GM19372 (cell line): Measurements from ENCODE around the gene RFC4.
"Not testable (repeated sequence)": the region's sequence is repeated elsewhere in the genome, so short reads cannot be mapped to it uniquely, and the experiment has no call there.

Experiments used
- ATAC-seq: cut with Tn5 transposase; IDR thresholded peaks from one replicate; pipeline ENCODE4 v1.9.1; 2021; ENCODE audit warnings: mild to moderate bottlenecking, low read depth, moderate library complexity; ENCODE audit not compliant: unreplicated experiment

RFC4 gene

GRCh38 chr3:186825294-186825821 is 19.1 kb upstream of the RFC4 start:
- ATAC-seq = no peak

GRCh38 chr3:186824430-186825139 is 18.3 kb upstream of the RFC4 start:
- ATAC-seq = no peak

- no peak for ATAC-seq
Measured at GRCh38 chr3:186823386-186823785, 17.1 kb upstream of the RFC4 start.

GRCh38 chr3:186822388-186822759 is 16.1 kb upstream of the RFC4 start:
- not testable (repeated sequence) for ATAC-seq

- ATAC-seq = no peak
Measured at GRCh38 chr3:186821429-186822387, 15.4 kb upstream of the RFC4 start.

GRCh38 chr3:186818956-186819355 is 12.7 kb upstream of the RFC4 start:
- ATAC-seq = no peak

- ATAC-seq = no peak
Measured at GRCh38 chr3:186818516-186818915, 12.2 kb upstream of the RFC4 start.

GRCh38 chr3:186815435-186815834 is 9.2 kb upstream of the RFC4 start:
- ATAC-seq = no peak

- no peak for ATAC-seq
Measured at GRCh38 chr3:186814100-186814499, 7.8 kb upstream of the RFC4 start.

- ATAC-seq = not testable (repeated sequence)
Measured at GRCh38 chr3:186811313-186811712, 5.0 kb upstream of the RFC4 start.

- ATAC-seq = no peak
Measured at GRCh38 chr3:186810336-186810996, 4.2 kb upstream of the RFC4 start.

- ATAC-seq = no peak
Measured at GRCh38 chr3:186807231-186807630, 949 bp upstream of the RFC4 start.

- not testable (repeated sequence) for ATAC-seq
Measured at GRCh38 chr3:186803447-186803846, 2.8 kb downstream of the RFC4 start.

- no peak for ATAC-seq
Measured at GRCh38 chr3:186802701-186803100, 3.6 kb downstream of the RFC4 start.

- no peak for ATAC-seq
Measured at GRCh38 chr3:186800285-186800684, 6.0 kb downstream of the RFC4 start.

- ATAC-seq = no peak
Measured at GRCh38 chr3:186798239-186798874, 7.9 kb downstream of the RFC4 start.

GRCh38 chr3:186790261-186790981 is 15.9 kb downstream of the RFC4 start:
- no peak for ATAC-seq

GRCh38 chr3:186789554-186790260 is 16.6 kb downstream of the RFC4 start:
- ATAC-seq = no peak
